ENCODE data around the gene SYT17.

Gene SYT17

GRCh38 chr16:19282101-19282500, 114.1 kb downstream of the SYT17 start:
- Mint-ChIP-seq H3K36me3 (ENCODE audit: insufficient read depth) (peaks cover 6% of the 10 kb centered on the region), H3K27me3 (peaks cover 2 to 32% of the 10 kb centered on the region in 2 donors), H3K27ac (no peak overlapping the region), H3K9me3 (no peaks in the 10 kb centered on the region), H3K4me3 (no peak overlapping the region), H3K4me1 (ENCODE audit: low read depth in 2 of 2) (no peaks in the 10 kb centered on the region)
- ATAC-seq (replicated peaks): no peak
- DNase-seq: no peak

GRCh38 chr16:19283637-19284036, 115.6 kb downstream of the SYT17 start:
- ATAC-seq (replicated peaks): no peak
- Mint-ChIP-seq H3K4me1 (ENCODE audit: low read depth in 2 of 2) (no peaks in the 10 kb centered on the region), H3K4me3 (no peak overlapping the region), H3K9me3 (no peaks in the 10 kb centered on the region), H3K27me3 (peaks cover 9 to 43% of the 10 kb centered on the region in 2 donors), H3K27ac (no peak overlapping the region), H3K36me3 (ENCODE audit: insufficient read depth) (peaks cover 6% of the 10 kb centered on the region)
- no peak for DNase-seq

GRCh38 chr16:19284207-19284606, 116.2 kb downstream of the SYT17 start:
- ATAC-seq (replicated peaks) (no peak), DNase-seq (no peak)
- no peaks in the 10 kb centered on the region for H3K9me3 Mint-ChIP-seq
- peaks cover 9 to 49% of the 10 kb centered on the region in 2 donors for H3K27me3 Mint-ChIP-seq
- H3K36me3 Mint-ChIP-seq (ENCODE audit: insufficient read depth): peaks cover 6% of the 10 kb centered on the region
- no peak overlapping the region for H3K27ac Mint-ChIP-seq
- H3K4me3 Mint-ChIP-seq: no peak overlapping the region
- H3K4me1 Mint-ChIP-seq (ENCODE audit: low read depth in 2 of 2): no peaks in the 10 kb centered on the region

- Mint-ChIP-seq H3K9me3 (no peaks in the 10 kb centered on the region), H3K4me1 (ENCODE audit: low read depth in 2 of 2) (no peaks in the 10 kb centered on the region), H3K36me3 (ENCODE audit: insufficient read depth) (peaks cover 6% of the 10 kb centered on the region), H3K4me3 (no peak within 1 kb of the TSS), H3K27me3 (peaks cover 18 to 56% of the 10 kb centered on the region in 2 donors), H3K27ac (no peak within 1 kb of the TSS)
- no peak for ATAC-seq (replicated peaks)
- DNase-seq: no peak
Observed at GRCh38 chr16:19285431-19285830, 117.4 kb downstream of the SYT17 start, which contains the start of gene CLEC19A. TSS of gene CLEC19A (plus strand) at chr16:19285731. CDS start at chr16:19285852, 121 bp downstream.

- H3K4me3 Mint-ChIP-seq: no peak overlapping the region
- H3K27ac Mint-ChIP-seq: no peak overlapping the region
- H3K4me1 Mint-ChIP-seq (ENCODE audit: low read depth in 2 of 2): no peaks in the 10 kb centered on the region
- DNase-seq (no peak), ATAC-seq (replicated peaks) (no peak)
- peaks cover 6% of the 10 kb centered on the region for H3K36me3 Mint-ChIP-seq (ENCODE audit: insufficient read depth)
- peaks cover 23 to 66% of the 10 kb centered on the region in 2 donors for H3K27me3 Mint-ChIP-seq
- H3K9me3 Mint-ChIP-seq: no peaks in the 10 kb centered on the region
Observed at GRCh38 chr16:19286827-19287226, 118.8 kb downstream of the SYT17 start.

GRCh38 chr16:19287241-19287640, 119.2 kb downstream of the SYT17 start:
- Mint-ChIP-seq H3K36me3 (ENCODE audit: insufficient read depth) (peaks cover 6% of the 10 kb centered on the region), H3K4me1 (ENCODE audit: low read depth in 2 of 2) (no peaks in the 10 kb centered on the region), H3K27me3 (peaks cover 23 to 66% of the 10 kb centered on the region in 2 donors), H3K4me3 (no peak overlapping the region), H3K27ac (no peak overlapping the region), H3K9me3 (no peaks in the 10 kb centered on the region)
- no peak for ATAC-seq (replicated peaks)
- no peak for DNase-seq

GRCh38 chr16:19288872-19289799, 121.1 kb downstream of the SYT17 start:
- H3K4me3 Mint-ChIP-seq: no peak overlapping the region
- H3K27me3 Mint-ChIP-seq: peaks cover 31 to 56% of the 10 kb centered on the region in 2 donors
- no peaks in the 10 kb centered on the region for H3K9me3 Mint-ChIP-seq
- peaks cover 6% of the 10 kb centered on the region for H3K36me3 Mint-ChIP-seq (ENCODE audit: insufficient read depth)
- H3K27ac Mint-ChIP-seq: no peak overlapping the region
- ATAC-seq (replicated peaks) (no peak), DNase-seq (no peak)
- peaks cover 0 to 1% of the 10 kb centered on the region in 2 donors for H3K4me1 Mint-ChIP-seq (ENCODE audit: low read depth in 2 of 2)

GRCh38 chr16:19289811-19290485, 121.9 kb downstream of the SYT17 start:
- ATAC-seq (replicated peaks) (no peak), DNase-seq (no peak)
- peaks cover 0 to 7% of the 10 kb centered on the region in 2 donors for H3K4me1 Mint-ChIP-seq (ENCODE audit: low read depth in 2 of 2)
- no peaks in the 10 kb centered on the region for H3K9me3 Mint-ChIP-seq
- H3K27me3 Mint-ChIP-seq: peaks cover 31 to 52% of the 10 kb centered on the region in 2 donors
- no peak overlapping the region for H3K4me3 Mint-ChIP-seq
- H3K36me3 Mint-ChIP-seq (ENCODE audit: insufficient read depth): peaks cover 6% of the 10 kb centered on the region
- no peak overlapping the region for H3K27ac Mint-ChIP-seq

- Mint-ChIP-seq H3K27me3 (peaks cover 31 to 47% of the 10 kb centered on the region in 2 donors), H3K9me3 (no peaks in the 10 kb centered on the region), H3K36me3 (ENCODE audit: insufficient read depth) (peaks cover 6% of the 10 kb centered on the region), H3K4me3 (no peak overlapping the region), H3K4me1 (ENCODE audit: low read depth in 2 of 2) (peaks cover 0 to 7% of the 10 kb centered on the region in 2 donors), H3K27ac (no peak overlapping the region)
- ATAC-seq (replicated peaks) (no peak), DNase-seq (no peak)
Observed at GRCh38 chr16:19290860-19291259, 122.8 kb downstream of the SYT17 start.

- H3K27ac Mint-ChIP-seq: no peak overlapping the region
- H3K9me3 Mint-ChIP-seq: no peaks in the 10 kb centered on the region
- H3K4me3 Mint-ChIP-seq: no peak overlapping the region
- no peaks in the 10 kb centered on the region for H3K36me3 Mint-ChIP-seq (ENCODE audit: insufficient read depth)
- DNase-seq (no peak), ATAC-seq (replicated peaks) (no peak)
- peaks cover 31 to 40% of the 10 kb centered on the region in 2 donors for H3K27me3 Mint-ChIP-seq
- H3K4me1 Mint-ChIP-seq (ENCODE audit: low read depth in 2 of 2): peaks cover 0 to 7% of the 10 kb centered on the region in 2 donors
Observed at GRCh38 chr16:19291475-19291874, 123.4 kb downstream of the SYT17 start.

- Mint-ChIP-seq H3K36me3 (ENCODE audit: insufficient read depth) (no peaks in the 10 kb centered on the region), H3K27ac (no peak overlapping the region), H3K9me3 (no peaks in the 10 kb centered on the region), H3K4me3 (no peak overlapping the region), H3K4me1 (ENCODE audit: low read depth in 2 of 2) (peaks cover 0 to 7% of the 10 kb centered on the region in 2 donors), H3K27me3 (peaks cover 29 to 40% of the 10 kb centered on the region in 2 donors)
- ATAC-seq (replicated peaks) (no peak), DNase-seq (no peak)
Observed at GRCh38 chr16:19292186-19292585, 124.1 kb downstream of the SYT17 start.

GRCh38 chr16:19294156-19294649, 126.2 kb downstream of the SYT17 start:
- ATAC-seq (replicated peaks): peak; percentile 22
- H3K27ac Mint-ChIP-seq: no peak overlapping the region
- H3K4me1 Mint-ChIP-seq (ENCODE audit: low read depth in 2 of 2): peaks cover 0 to 7% of the 10 kb centered on the region in 2 donors
- DNase-seq: no peak
- H3K4me3 Mint-ChIP-seq: no peak overlapping the region
- H3K27me3 Mint-ChIP-seq: peaks cover 22 to 27% of the 10 kb centered on the region in 2 donors
- no peaks in the 10 kb centered on the region for H3K36me3 Mint-ChIP-seq (ENCODE audit: insufficient read depth)
- H3K9me3 Mint-ChIP-seq: no peaks in the 10 kb centered on the region

GRCh38 chr16:19295393-19295792, 127.4 kb downstream of the SYT17 start:
- H3K36me3 Mint-ChIP-seq (ENCODE audit: insufficient read depth): no peaks in the 10 kb centered on the region
- peaks cover 0 to 7% of the 10 kb centered on the region in 2 donors for H3K4me1 Mint-ChIP-seq (ENCODE audit: low read depth in 2 of 2)
- ATAC-seq (replicated peaks): no peak
- no peak for DNase-seq
- no peak overlapping the region for H3K4me3 Mint-ChIP-seq
- no peak overlapping the region for H3K27ac Mint-ChIP-seq
- H3K9me3 Mint-ChIP-seq: no peaks in the 10 kb centered on the region
- H3K27me3 Mint-ChIP-seq: peaks cover 14 to 23% of the 10 kb centered on the region in 2 donors
